Lower lobe of right lung (tissue), 2 donors: ENCODE measurements around the gene PPP1R12B. TPM values are rescaled to one million over a fixed set of nuclear protein-coding genes. Genes with fewer than 3 reads are reported as not detected.

Source experiments
- ATAC-seq, 2 donors: fragments of 200-7000 bp; cut with Tn5 transposase; one replicate each; pipeline ENCODE4 v1.9.1; 2020 to 2022; ENCODE audit warnings: mild to moderate bottlenecking in 2 of 2, moderate library complexity in 2 of 2
- DNase-seq: peaks from one replicate; pipeline ENCODE4 v3.0.0-alpha.2; 2020
- H3K27ac ChIP-seq: fragments of 200-600 bp; one replicate; pipeline ENCODE4 v1.8.0; 2022
- H3K27me3 ChIP-seq: fragments of 200-600 bp; one replicate; pipeline ENCODE4 v1.8.0; 2022; ENCODE audit warnings: low read depth
- H3K36me3 ChIP-seq: fragments of 200-600 bp; one replicate; pipeline ENCODE4 v1.8.0; 2022; ENCODE audit warnings: mild to moderate bottlenecking
- H3K4me1 ChIP-seq: fragments of 200-600 bp; one replicate; pipeline ENCODE4 v1.8.0; 2022
- H3K4me3 ChIP-seq: fragments of 200-600 bp; one replicate; pipeline ENCODE4 v1.8.0; 2022; ENCODE audit warnings: mild to moderate bottlenecking
- H3K9me3 ChIP-seq: fragments of 200-600 bp; one replicate; pipeline ENCODE4 v1.8.0; 2022
- intact Hi-C: fragments of 100-400 bp; cut with DNase I; formaldehyde crosslinking; loops from one replicate; pipeline ENCODE4 v1.11.0; 2022
- long read RNA-seq: library from polyadenylated mRNA; unstranded; transcript quantifications from one replicate; pipeline ENCODE4 v2.0.0, GENCODE V29; 2021
- total RNA-seq: library from RNA; stranded (reverse); fragmentation: NEBNext Ultra II Directional; extraction: Animal tissue kit (Norgen Biotek cat#: 25700); gene quantifications from one replicate; pipeline ENCODE4 v1.2.1, GENCODE V29; 2021
- TF ChIP-seq, protein P1 (sequence below): fragments of 200-600 bp; IDR thresholded peaks from one replicate; pipeline ENCODE4 v1.8.0; 2022; ENCODE audit warnings: antibody characterized with exemption, mild to moderate bottlenecking
- donor health status: DM: no; HTN: yes; CAD: no; lungs with severe emphysema.

The PPP1R12B gene, protein sequence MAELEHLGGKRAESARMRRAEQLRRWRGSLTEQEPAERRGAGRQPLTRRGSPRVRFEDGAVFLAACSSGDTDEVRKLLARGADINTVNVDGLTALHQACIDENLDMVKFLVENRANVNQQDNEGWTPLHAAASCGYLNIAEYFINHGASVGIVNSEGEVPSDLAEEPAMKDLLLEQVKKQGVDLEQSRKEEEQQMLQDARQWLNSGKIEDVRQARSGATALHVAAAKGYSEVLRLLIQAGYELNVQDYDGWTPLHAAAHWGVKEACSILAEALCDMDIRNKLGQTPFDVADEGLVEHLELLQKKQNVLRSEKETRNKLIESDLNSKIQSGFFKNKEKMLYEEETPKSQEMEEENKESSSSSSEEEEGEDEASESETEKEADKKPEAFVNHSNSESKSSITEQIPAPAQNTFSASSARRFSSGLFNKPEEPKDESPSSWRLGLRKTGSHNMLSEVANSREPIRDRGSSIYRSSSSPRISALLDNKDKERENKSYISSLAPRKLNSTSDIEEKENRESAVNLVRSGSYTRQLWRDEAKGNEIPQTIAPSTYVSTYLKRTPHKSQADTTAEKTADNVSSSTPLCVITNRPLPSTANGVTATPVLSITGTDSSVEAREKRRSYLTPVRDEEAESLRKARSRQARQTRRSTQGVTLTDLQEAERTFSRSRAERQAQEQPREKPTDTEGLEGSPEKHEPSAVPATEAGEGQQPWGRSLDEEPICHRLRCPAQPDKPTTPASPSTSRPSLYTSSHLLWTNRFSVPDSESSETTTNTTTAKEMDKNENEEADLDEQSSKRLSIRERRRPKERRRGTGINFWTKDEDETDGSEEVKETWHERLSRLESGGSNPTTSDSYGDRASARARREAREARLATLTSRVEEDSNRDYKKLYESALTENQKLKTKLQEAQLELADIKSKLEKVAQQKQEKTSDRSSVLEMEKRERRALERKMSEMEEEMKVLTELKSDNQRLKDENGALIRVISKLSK
- total RNA-seq, result 41.4 TPM
- long read RNA-seq, partial matches to known transcripts, result 7 of 32 reads
- long read RNA-seq, other reads (novel, unspliced or antisense), result 25 of 32 reads

DNA sequence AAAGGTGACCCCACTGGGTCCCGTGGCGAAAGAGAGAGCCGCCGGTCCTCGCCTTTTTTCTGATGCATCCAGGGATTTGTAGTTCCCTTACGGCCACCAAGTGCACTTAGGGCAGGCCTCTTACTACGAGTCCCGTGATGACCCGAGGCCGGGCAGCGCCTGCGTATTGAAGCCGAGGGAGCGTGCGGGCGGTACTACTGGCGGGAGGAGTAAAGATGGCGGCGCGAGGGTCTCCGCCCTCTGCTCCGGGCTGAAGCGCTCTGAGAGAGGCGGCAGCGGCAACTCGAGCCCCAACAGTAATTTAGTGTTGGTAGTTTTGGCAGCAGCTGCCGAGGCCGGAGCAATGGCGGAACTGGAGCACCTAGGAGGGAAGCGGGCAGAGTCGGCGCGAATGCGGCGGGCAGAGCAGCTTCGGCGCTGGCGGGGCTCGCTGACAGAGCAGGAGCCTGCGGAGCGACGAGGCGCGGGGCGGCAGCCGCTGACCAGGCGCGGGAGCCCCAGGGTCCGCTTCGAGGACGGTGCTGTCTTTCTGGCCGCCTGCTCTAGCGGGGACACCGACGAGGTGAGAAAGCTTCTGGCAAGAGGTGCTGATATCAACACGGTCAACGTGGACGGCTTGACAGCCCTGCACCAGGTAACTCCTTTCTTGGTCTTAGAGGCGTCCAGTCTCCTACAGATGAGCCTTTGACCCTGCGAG is at the start of gene PPP1R12B:
Gene PPP1R12B (plus strand): TSS at position 191 of the 697 bp plus-strand sequence. CDS start 153 bp downstream, at position 344.
- Histone ChIP-seq H3K4me3 (peak within 1 kb of the TSS; percentile 91), H3K4me1 (peaks cover 18% of the 10 kb centered on the region), H3K27me3 (no peaks in the 10 kb centered on the region), H3K36me3 (no peaks in the 10 kb centered on the region), H3K27ac (peak within 1 kb of the TSS; percentile 90), H3K9me3 (no peaks in the 10 kb centered on the region)
- TF ChIP-seq, protein P1, sequence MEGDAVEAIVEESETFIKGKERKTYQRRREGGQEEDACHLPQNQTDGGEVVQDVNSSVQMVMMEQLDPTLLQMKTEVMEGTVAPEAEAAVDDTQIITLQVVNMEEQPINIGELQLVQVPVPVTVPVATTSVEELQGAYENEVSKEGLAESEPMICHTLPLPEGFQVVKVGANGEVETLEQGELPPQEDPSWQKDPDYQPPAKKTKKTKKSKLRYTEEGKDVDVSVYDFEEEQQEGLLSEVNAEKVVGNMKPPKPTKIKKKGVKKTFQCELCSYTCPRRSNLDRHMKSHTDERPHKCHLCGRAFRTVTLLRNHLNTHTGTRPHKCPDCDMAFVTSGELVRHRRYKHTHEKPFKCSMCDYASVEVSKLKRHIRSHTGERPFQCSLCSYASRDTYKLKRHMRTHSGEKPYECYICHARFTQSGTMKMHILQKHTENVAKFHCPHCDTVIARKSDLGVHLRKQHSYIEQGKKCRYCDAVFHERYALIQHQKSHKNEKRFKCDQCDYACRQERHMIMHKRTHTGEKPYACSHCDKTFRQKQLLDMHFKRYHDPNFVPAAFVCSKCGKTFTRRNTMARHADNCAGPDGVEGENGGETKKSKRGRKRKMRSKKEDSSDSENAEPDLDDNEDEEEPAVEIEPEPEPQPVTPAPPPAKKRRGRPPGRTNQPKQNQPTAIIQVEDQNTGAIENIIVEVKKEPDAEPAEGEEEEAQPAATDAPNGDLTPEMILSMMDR, result no peak
- ATAC-seq (peak; percentile 99 to 100), DNase-seq (peak; percentile 99)
- intact Hi-C loops, result no loop called here

DNA sequence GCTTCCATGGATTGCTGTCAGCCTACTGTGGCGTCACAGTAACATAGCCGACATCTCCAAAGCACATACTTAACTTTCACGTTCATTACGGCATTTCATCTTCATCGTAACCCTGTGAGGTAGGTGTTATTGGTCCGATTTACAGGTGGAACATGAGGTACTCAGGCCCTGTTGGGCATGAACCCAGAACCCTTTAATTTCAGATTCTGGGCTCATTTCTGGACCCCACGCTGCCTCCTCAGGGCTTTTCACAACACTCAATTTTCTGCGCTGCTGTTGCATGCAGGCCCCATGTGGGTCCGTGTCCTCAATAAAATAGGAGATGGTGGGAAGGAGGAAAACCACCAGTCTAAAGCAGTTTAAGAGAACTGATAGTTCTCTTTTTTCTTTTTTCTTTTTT is 46.3 kb upstream of the PPP1R12B start:
- H3K27ac ChIP-seq, result no peak overlapping the region
- no peak for ATAC-seq
- TF ChIP-seq, protein P1, result no peak

DNA sequence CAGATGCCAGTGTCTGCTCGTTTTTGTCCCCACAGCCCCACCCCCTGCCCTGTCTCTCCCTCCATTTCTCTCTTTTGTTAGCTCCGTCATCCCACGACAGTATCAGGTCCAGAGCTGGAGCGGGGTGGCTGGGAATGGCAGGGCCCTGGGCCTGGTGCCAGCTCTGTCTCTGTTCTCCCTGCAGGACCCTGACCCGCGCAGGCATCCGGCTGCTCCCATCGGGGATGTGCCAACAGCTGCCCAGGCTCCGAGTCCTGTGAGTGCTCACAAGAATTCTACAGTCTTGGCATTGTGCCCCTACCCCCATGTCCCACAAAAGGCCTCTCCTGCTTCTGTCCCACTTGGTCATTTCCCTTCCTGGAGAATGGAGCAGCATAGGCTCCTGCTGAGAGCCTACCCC is 44.1 kb upstream of the PPP1R12B start:
- Histone ChIP-seq H3K4me1 (no peaks in the 10 kb centered on the region), H3K9me3 (no peaks in the 10 kb centered on the region), H3K4me3 (no peak overlapping the region), H3K27me3 (no peaks in the 10 kb centered on the region), H3K36me3 (no peaks in the 10 kb centered on the region), H3K27ac (no peak overlapping the region)
- DNase-seq (no peak), ATAC-seq (no peak)
- intact Hi-C loops, result no loop called here
- TF ChIP-seq, protein P1, result no peak

More for the DNA sequence above, 46.3 kb upstream of the PPP1R12B start:
- Histone ChIP-seq H3K27me3 (no peaks in the 10 kb centered on the region), H3K36me3 (no peaks in the 10 kb centered on the region), H3K4me1 (no peaks in the 10 kb centered on the region), H3K4me3 (no peak overlapping the region), H3K9me3 (no peaks in the 10 kb centered on the region)
- no peak for DNase-seq
- intact Hi-C loops, result no loop called here

DNA sequence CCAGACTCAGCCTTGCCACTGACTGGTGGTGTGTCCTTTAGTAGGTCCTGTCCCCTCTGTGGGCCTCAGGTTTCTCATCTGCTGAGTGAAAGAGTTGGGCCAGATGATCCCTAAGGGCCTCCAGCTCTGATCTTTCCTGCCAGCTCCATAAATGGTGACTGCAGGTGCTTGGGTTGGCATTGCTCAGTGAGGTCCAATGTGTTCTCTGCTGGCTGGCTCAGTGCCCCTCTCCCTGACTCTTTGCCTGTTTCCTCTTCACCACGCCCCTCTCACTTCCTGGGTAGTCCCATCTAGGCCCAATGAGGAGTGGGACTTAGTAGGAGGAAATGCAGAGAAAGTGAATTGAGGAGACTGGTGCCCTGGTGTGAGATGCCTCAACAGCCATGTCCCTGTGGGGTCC is 43.3 kb upstream of the PPP1R12B start:
- ATAC-seq (no peak), DNase-seq (no peak)
- TF ChIP-seq, protein P1, result no peak
- H3K27ac ChIP-seq, result no peak overlapping the region
- no peaks in the 10 kb centered on the region for H3K4me1 ChIP-seq
- H3K36me3 ChIP-seq, result no peaks in the 10 kb centered on the region
- H3K27me3 ChIP-seq, result no peaks in the 10 kb centered on the region
- intact Hi-C loops, result no loop called here
- no peaks in the 10 kb centered on the region for H3K9me3 ChIP-seq
- no peak overlapping the region for H3K4me3 ChIP-seq
